Prostate gland (tissue), 2 donors: ENCODE data around the gene LCORL.

Experiments used
- CTCF ChIP-seq, 4 experiments: fragments of 200-600 bp in 2 of 4; fragments of 450-650 bp in 2 of 4; sonication (generic) in 2 of 4; IDR thresholded peaks; 1 replicate in 3 of 4; 2 replicates in 1 of 4; pipeline ENCODE4 v1.5.1; 2016 to 2019; ENCODE audit warnings: antibody characterized with exemption in 4 of 4, mild to moderate bottlenecking in 2 of 4, moderate library complexity in 2 of 4
- POLR2AphosphoS5 ChIP-seq: sonication (generic); formaldehyde crosslinking; IDR thresholded peaks from one replicate; pipeline ENCODE4 v1.6.1; 2017; ENCODE audit warnings: antibody characterized with exemption

- no peak for TF ChIP-seq CTCF (IDR thresholded peaks at IDR 0.05)
- TF ChIP-seq POLR2AphosphoS5 = no peak
Observed at GRCh38 chr4:17809667-17810066, 211.9 kb downstream of the LCORL start.
